Tibial nerve (tissue), 4 donors: ENCODE results near the gene MLLT11. TPM values are rescaled to one million over a fixed set of nuclear protein-coding genes. Genes with fewer than 3 reads are reported as not detected.
"Not testable (repeated sequence)": the region's sequence is repeated elsewhere in the genome, so short reads cannot be mapped to it uniquely, and the experiment has no call there.

Source experiments
- DNase-seq, 2 donors: peaks; one replicate each; pipeline ENCODE4 v3.0.0-alpha.2; 2019; ENCODE audit warnings: low spot score in 2 of 2
- H3K27ac ChIP-seq, 4 donors: fragments of 200-600 bp; sonication (generic) in 3 of 4; one replicate each; pipeline ENCODE4 v1.5.1; 2017 to 2019; ENCODE audit warnings: mild to moderate bottlenecking in 1 of 4
- H3K27me3 ChIP-seq, 2 donors: fragments of 200-600 bp; sonication (generic) in 1 of 2; one replicate each; pipeline versions ENCODE4 v1.5.1 to v1.6.0; 2017 to 2019
- H3K36me3 ChIP-seq, 3 donors: fragments of 200-600 bp; sonication (generic); one replicate each; pipeline ENCODE4 v1.5.1; 2018 to 2019
- H3K4me1 ChIP-seq, 4 donors: fragments of 200-600 bp; sonication (generic) in 3 of 4; one replicate each; pipeline ENCODE4 v1.5.1; 2017 to 2019
- H3K4me3 ChIP-seq, 4 donors: fragments of 200-600 bp; sonication (generic) in 3 of 4; one replicate each; pipeline ENCODE4 v1.5.1; 2017 to 2019; ENCODE audit warnings: mild to moderate bottlenecking in 1 of 4, moderate library complexity in 1 of 4
- H3K9me3 ChIP-seq, 4 donors: fragments of 200-600 bp; sonication (generic) in 3 of 4; one replicate each; pipeline ENCODE4 v1.5.1; 2017 to 2019
- CTCF ChIP-seq, 5 experiments: fragments of 200-600 bp in 3 of 5; fragments of 450-650 bp in 2 of 5; sonication (generic) in 3 of 5; IDR thresholded peaks; one replicate each; pipeline ENCODE4 v1.5.1; 2016 to 2019; ENCODE audit warnings: antibody characterized with exemption in 5 of 5, mild to moderate bottlenecking in 3 of 5, moderate library complexity in 2 of 5
- EP300 ChIP-seq, 2 donors: sonication (generic); formaldehyde crosslinking; IDR thresholded peaks; one replicate each; pipeline ENCODE4 v1.6.1; 2017; ENCODE audit warnings: antibody characterized with exemption in 2 of 2, mild to moderate bottlenecking in 1 of 2
- POLR2A ChIP-seq, 2 donors: fragments of 450-650 bp; IDR thresholded peaks; one replicate each; pipeline ENCODE4 v1.6.1; 2017; ENCODE audit warnings: antibody characterized with exemption in 2 of 2, mild to moderate bottlenecking in 2 of 2, moderate library complexity in 2 of 2
- WGBS, 2 donors: methylation state at CpG; one replicate each; pipeline ENCODE4 v1.1.5; 2018; 5-methylcytosine and 5-hydroxymethylcytosine counted together
- total RNA-seq, 4 donors: library from RNA; depleted of rRNA; stranded (reverse); fragments of >200 nt; gene quantifications; one replicate each; pipeline ENCODE4 v1.1.0, GENCODE V29; 2016

The MLLT11 gene
- total RNA-seq, 4 donors from 2014 or later: 1.2 to 2.7 (median 2.0) TPM

GRCh38 chr1:151085953-151086559 is 25.9 kb downstream of the MLLT11 start:
- Histone ChIP-seq H3K4me1 (no peaks in the 10 kb centered on the region), H3K9me3 (no peaks in the 10 kb centered on the region), H3K27me3 (no peaks in the 10 kb centered on the region), H3K36me3 (peaks cover 0 to 39% (median 0%) of the 10 kb centered on the region in 3 donors), H3K4me3 (no peak overlapping the region), H3K27ac (no peak overlapping the region)
- no peak for DNase-seq
- 72 to 74% methylated on average over 4 of the region's 4 CpGs for WGBS, 2 donors
- no peak for TF ChIP-seq CTCF (IDR thresholded peaks at IDR 0.05)
- TF ChIP-seq EP300 (IDR thresholded peaks at IDR 0.05): no peak
- no peak for TF ChIP-seq POLR2A (IDR thresholded peaks at IDR 0.05)

GRCh38 chr1:151097426-151097825 is 37.2 kb downstream of the MLLT11 start:
- not testable (repeated sequence) for H3K9me3 ChIP-seq, H3K4me1 ChIP-seq, DNase-seq, H3K27me3 ChIP-seq, H3K27ac ChIP-seq, H3K4me3 ChIP-seq
- WGBS, 2 donors: 87 to 88% methylated on average over 6 of the region's 6 CpGs
- H3K36me3 ChIP-seq: peaks cover 0 to 65% (median 0%) of the 10 kb centered on the region in 3 donors

DNA sequence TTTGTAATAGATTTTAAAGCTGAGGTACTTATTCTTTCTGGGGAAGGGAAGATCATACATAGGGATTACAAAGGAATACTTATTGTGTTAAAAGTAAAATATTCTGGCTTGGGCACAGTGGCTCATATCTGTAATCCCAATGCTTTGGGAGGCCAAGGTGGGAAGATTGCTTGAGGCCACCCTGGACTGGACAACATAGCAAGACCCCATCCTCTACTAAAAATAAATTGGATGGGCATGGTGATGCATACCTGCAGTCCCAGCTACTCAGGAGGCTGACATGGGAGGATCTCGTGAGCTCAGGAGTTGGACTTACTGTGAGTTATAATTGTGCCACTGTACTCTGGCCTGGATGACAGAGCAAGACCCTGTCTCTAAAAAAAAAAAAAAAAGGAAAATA is 37.9 kb downstream of the MLLT11 start:
- DNase-seq: no peak
- no peaks in the 10 kb centered on the region for H3K4me1 ChIP-seq
- H3K27ac ChIP-seq: no peak overlapping the region
- no peak overlapping the region for H3K4me3 ChIP-seq
- WGBS, 2 donors: 81 to 93% methylated on average over 1 of the region's 1 CpG
- H3K9me3 ChIP-seq: no peaks in the 10 kb centered on the region
- TF ChIP-seq EP300 (IDR thresholded peaks at IDR 0.05) (no peak), CTCF (IDR thresholded peaks at IDR 0.05) (no peak), POLR2A (IDR thresholded peaks at IDR 0.05) (no peak)
- H3K36me3 ChIP-seq: peaks cover 0 to 67% (median 0%) of the 10 kb centered on the region in 3 donors
- no peaks in the 10 kb centered on the region for H3K27me3 ChIP-seq

DNA sequence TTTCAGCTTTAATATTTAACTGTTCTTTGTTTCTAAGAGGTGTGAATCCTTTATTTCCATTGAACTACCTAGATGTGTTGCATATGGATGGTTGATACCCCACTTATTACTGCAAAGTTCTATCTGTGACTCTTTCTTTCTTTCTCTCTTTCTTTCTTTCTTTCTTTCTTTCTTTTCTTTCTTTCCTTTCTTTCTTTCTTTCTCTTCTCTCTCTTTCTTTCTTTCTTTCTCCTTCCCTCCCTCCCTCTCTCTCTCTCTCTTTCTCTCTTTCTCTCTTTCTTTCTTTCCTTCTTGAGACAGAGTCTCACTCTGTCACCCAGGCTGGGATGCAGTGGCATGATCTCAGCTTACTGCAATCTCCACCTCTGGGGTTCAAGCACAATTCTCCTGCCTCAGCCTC is 44.4 kb downstream of the MLLT11 start:
- DNase-seq: no peak
- Histone ChIP-seq H3K27me3 (no peaks in the 10 kb centered on the region), H3K4me1 (no peaks in the 10 kb centered on the region), H3K27ac (no peak overlapping the region), H3K9me3 (no peaks in the 10 kb centered on the region), H3K4me3 (no peak overlapping the region), H3K36me3 (peaks cover 0 to 71% (median 0%) of the 10 kb centered on the region in 3 donors)
- TF ChIP-seq POLR2A (IDR thresholded peaks at IDR 0.05): no peak
- TF ChIP-seq EP300 (IDR thresholded peaks at IDR 0.05): no peak
- TF ChIP-seq CTCF (IDR thresholded peaks at IDR 0.05): no peak

GRCh38 chr1:151106894-151107293 is 46.7 kb downstream of the MLLT11 start:
- no peaks in the 10 kb centered on the region for H3K27me3 ChIP-seq
- no peak overlapping the region for H3K4me3 ChIP-seq
- WGBS, 2 donors: 51 to 52% methylated on average over 2 of the region's 2 CpGs
- H3K36me3 ChIP-seq: peaks cover 0 to 69% (median 4%) of the 10 kb centered on the region in 3 donors
- TF ChIP-seq CTCF (IDR thresholded peaks at IDR 0.05): no peak
- TF ChIP-seq EP300 (IDR thresholded peaks at IDR 0.05): no peak
- TF ChIP-seq POLR2A (IDR thresholded peaks at IDR 0.05): no peak
- H3K9me3 ChIP-seq: no peaks in the 10 kb centered on the region
- H3K27ac ChIP-seq: no peak overlapping the region
- H3K4me1 ChIP-seq: no peaks in the 10 kb centered on the region
- DNase-seq: no peak

- H3K36me3 ChIP-seq: peaks cover 0 to 66% (median 4%) of the 10 kb centered on the region in 3 donors
These were observed 48.1 kb downstream of the MLLT11 start for GRCh38 chr1:151108331-151108730.

More at GRCh38 chr1:151108331-151108730, 48.1 kb downstream of the MLLT11 start:
- no peaks in the 10 kb centered on the region for H3K27me3 ChIP-seq
- no peak for DNase-seq
- 93 to 94% methylated on average over 5 of the region's 5 CpGs for WGBS, 2 donors
- no peak overlapping the region for H3K4me3 ChIP-seq
- H3K4me1 ChIP-seq: no peaks in the 10 kb centered on the region
- no peak overlapping the region for H3K27ac ChIP-seq
- no peaks in the 10 kb centered on the region for H3K9me3 ChIP-seq
- TF ChIP-seq POLR2A (IDR thresholded peaks at IDR 0.05): no peak
- no peak for TF ChIP-seq CTCF (IDR thresholded peaks at IDR 0.05)
- no peak for TF ChIP-seq EP300 (IDR thresholded peaks at IDR 0.05)
